GM20000 (cell line): ENCODE measurements around the gene NKTR.

Source experiments
- DNase-seq: peaks from one replicate; pipeline ENCODE4 v3.0.0; 2012; ENCODE audit warnings: low spot score
- CTCF ChIP-seq: IDR thresholded peaks from 2 replicates; pipeline ENCODE4 v1.5.1; 2012; ENCODE audit warnings: mild to moderate bottlenecking, control low read depth; ENCODE audit errors: extremely low read depth, missing control alignments

Gene NKTR

GRCh38 chr3:42674146-42674545, 73.7 kb downstream of the NKTR start:
- no peak for TF ChIP-seq CTCF
- DNase-seq: no peak

DNA sequence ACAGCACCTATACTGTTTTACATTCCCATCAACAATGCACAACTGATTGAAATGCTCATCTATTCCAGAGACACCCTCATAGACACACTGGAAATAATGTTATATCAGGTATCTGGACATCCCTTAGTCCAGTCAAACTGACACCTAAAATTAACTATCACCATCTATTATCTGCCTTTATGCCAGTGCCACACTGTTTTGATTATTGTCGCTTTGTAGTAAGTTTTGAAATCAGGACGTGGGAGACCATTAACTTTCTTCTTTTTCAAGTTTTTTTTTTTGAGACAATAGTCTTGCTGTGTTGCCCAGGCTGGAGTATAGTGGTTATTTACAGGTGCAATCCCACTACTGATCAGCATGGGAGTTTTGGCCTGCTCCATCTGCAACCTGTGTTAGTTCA, 75.4 kb downstream of the NKTR start:
- DNase-seq: no peak
- no peak for TF ChIP-seq CTCF

- no peak for TF ChIP-seq CTCF
- no peak for DNase-seq
Measured at GRCh38 chr3:42678447-42678846, 78.0 kb downstream of the NKTR start.

DNA sequence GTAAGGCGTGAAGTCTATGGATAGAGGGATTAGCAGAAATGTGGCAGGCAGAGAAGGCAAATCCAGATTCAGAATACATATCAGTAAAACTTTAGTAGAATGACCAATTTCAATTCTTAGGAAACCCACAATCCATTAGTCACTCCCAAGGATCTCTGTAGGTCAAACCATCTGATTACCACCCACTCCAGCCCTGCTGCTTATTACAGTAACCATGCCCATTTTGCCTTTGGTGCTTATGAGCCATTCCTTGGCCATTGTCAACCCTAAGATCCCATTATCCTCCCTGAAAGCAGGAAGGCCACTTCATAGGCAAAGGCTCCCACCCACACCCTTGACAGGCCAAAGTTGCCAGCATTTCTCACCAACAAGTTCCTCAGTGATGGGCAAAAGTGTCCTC, 79.8 kb downstream of the NKTR start:
- TF ChIP-seq CTCF: no peak
- no peak for DNase-seq

GRCh38 chr3:42680806-42681205, 80.3 kb downstream of the NKTR start:
- TF ChIP-seq CTCF: no peak
- DNase-seq: no peak

DNA sequence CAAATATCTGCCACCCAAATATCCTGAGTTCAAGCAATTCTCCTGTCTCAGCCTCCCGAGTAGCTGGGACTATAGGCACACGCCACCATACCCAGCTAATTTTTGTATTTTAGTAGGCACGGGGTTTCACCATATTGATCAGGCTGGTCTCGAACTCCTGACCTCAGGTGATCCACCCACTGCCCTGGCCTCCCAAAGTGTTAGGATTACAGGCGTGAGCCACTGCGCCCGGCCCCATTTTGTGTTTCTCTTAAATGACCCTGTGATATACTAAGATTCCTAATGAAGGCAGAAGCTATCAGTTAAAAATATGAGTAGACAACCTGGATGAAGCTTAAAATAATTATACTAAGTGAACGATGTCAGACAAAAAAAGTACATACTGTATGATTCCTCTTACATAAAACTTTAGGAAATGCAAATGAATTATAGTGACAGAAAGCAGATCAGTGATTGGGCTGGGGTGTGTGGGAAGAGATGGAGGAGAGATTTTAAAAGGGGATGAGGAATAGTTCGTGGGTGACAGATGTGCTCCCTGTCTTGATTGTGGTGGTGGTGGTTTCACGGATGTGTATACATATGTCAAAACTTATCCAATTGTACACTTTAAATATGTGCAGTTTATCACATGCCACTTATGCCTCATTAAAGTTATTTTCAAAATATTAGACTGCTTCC, 81.0 kb downstream of the NKTR start:
- no peak for TF ChIP-seq CTCF
- no peak for DNase-seq

DNA sequence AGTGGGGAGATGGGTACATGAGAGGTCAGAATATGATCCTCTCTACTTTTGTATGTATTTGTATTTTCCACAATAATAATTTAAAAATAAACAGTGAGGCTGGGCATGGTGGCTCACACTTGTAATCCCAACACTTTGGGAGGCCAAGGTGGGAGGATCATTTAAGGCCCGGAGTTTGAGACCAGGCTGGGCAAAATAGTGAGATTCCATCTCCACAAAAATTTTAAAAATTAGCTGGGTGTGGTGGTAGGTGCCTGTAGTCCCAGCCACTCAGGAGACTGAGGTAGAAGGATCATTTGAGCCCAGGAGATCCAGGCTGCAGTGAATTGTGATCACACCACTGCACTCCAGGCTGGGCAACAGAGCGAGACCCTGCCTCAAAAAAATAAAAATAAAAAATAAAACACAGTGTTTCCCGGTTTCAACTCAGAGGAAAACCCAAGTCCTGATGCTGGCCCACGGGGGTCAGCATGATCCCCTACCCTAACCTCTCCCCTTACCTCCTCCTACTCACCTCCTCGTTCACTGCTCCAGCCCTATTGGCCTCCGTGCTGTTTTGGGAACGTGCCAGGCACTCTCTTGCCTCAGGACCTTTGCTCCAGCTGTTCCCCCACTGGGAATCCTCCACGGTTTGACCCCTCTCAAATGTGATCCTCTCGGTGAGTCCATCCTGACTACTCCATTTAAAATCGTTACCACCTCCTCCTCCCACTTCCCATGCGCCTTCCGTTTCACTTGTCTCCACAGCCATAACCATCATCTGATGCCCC, 82.0 kb downstream of the NKTR start:
- no peak for TF ChIP-seq CTCF
- no peak for DNase-seq
